H1 (cell line): ENCODE results near the gene MYO5B.

Experiments
- EP300 ChIP-seq, 2 experiments: IDR thresholded peaks; 1 replicate in 1 of 2; 2 replicates in 1 of 2; pipeline ENCODE4 v1.6.1; 2011 to 2012; ENCODE audit warnings: low read depth in 2 of 2, low read length in 2 of 2, mild to moderate bottlenecking in 2 of 2, borderline replicate concordance in 1 of 2, inconsistent platforms in 1 of 2, moderate library complexity in 1 of 2
- GABPA ChIP-seq: IDR thresholded peaks from 2 replicates; pipeline ENCODE4 v1.6.1; 2011; ENCODE audit warnings: mild to moderate bottlenecking, low read length, moderate library complexity, borderline replicate concordance; ENCODE audit not compliant: insufficient read depth
- MAFK ChIP-seq: IDR thresholded peaks from 2 replicates; pipeline ENCODE4 v1.6.1; 2012; ENCODE audit warnings: low read depth, mild to moderate bottlenecking, improper control_type of control experiment, low read length
- PHF8 ChIP-seq: fragments of 200-600 bp; sonication (generic); conservative IDR thresholded peaks from 2 replicates; pipeline ENCODE4 v1.7.1; 2012; ENCODE audit warnings: low read depth, mild to moderate bottlenecking, inconsistent platforms, low read length, moderate library complexity
- RAD21 ChIP-seq, 2 experiments: IDR thresholded peaks in 1 of 2; conservative IDR thresholded peaks in 1 of 2; 2 replicates each; pipeline ENCODE4 v1.6.1; 2011; ENCODE audit warnings: low read depth in 2 of 2, low read length in 2 of 2, improper control_type of control experiment in 1 of 2, inconsistent platforms in 1 of 2, mild to moderate bottlenecking in 1 of 2, moderate library complexity in 1 of 2
- SP2 ChIP-seq: IDR thresholded peaks from 2 replicates; pipeline ENCODE4 v1.6.1; 2012; ENCODE audit warnings: mild to moderate bottlenecking, low read length, inconsistent platforms
- TAF1 ChIP-seq: IDR thresholded peaks from 2 replicates; pipeline ENCODE4 v1.6.1; 2011; ENCODE audit warnings: mild to moderate bottlenecking, low read depth, low read length
- TF ChIP-seq, protein P1 (sequence below), 3 experiments: IDR thresholded peaks; 1 replicate in 2 of 3; 2 replicates in 1 of 3; pipeline versions ENCODE4 v1.5.1 to v1.6.1; 2011; ENCODE audit warnings: low read length in 3 of 3, mild to moderate bottlenecking in 3 of 3, inconsistent platforms in 2 of 3, low read depth in 1 of 3, moderate library complexity in 1 of 3; ENCODE audit not compliant: insufficient read depth in 1 of 3; ENCODE audit errors: control extremely low read depth in 1 of 3
- TF ChIP-seq, protein P2 (sequence below): IDR thresholded peaks from 2 replicates; pipeline ENCODE4 v1.6.1; 2012; ENCODE audit warnings: inconsistent platforms

DNA sequence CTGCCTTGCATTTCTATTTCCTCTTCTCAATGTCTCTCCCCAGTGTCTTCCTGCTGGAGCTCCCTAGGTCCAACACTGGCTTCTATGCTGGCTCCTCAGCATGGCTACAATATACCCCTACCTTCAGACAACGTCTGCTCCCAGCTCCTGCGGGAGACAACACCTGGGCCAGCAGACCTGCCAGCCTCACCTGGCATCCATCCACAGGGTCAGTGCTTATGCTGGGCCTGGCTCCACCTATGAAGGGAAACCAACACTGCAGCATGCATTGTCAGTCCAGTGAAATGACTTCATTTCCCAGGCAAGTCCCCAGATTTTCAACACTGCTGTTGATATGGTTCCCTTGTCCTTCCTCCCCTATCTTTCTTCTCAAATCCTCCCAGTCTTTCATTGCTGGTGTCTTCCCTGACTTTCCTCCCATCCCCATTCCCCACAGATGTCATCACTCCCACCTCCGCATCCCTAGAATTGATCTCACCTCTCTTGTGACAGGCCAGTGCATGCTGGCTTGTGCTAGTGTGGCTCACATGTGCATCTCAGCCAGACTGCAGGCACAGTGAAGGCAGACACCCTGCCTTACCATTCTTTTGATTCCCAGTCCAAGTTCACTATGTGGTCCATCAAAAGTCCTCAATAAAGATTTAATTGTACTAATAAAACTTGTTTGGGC is 98.0 kb downstream of the MYO5B start:
- no peak for TF ChIP-seq RAD21 (IDR thresholded peaks at IDR 0.05 in 1 of 2, conservative IDR thresholded peaks at IDR 0.05 in 1 of 2; ENCODE audit: low read depth in 2 of 2, low read length in 2 of 2)
- TF ChIP-seq, protein P1, sequence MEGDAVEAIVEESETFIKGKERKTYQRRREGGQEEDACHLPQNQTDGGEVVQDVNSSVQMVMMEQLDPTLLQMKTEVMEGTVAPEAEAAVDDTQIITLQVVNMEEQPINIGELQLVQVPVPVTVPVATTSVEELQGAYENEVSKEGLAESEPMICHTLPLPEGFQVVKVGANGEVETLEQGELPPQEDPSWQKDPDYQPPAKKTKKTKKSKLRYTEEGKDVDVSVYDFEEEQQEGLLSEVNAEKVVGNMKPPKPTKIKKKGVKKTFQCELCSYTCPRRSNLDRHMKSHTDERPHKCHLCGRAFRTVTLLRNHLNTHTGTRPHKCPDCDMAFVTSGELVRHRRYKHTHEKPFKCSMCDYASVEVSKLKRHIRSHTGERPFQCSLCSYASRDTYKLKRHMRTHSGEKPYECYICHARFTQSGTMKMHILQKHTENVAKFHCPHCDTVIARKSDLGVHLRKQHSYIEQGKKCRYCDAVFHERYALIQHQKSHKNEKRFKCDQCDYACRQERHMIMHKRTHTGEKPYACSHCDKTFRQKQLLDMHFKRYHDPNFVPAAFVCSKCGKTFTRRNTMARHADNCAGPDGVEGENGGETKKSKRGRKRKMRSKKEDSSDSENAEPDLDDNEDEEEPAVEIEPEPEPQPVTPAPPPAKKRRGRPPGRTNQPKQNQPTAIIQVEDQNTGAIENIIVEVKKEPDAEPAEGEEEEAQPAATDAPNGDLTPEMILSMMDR (IDR thresholded peaks at IDR 0.05; ENCODE audit: control extremely low read depth in 1 of 3, insufficient read depth in 1 of 3, low read depth in 1 of 3, low read length in 3 of 3): no peak
- no peak for TF ChIP-seq EP300 (IDR thresholded peaks at IDR 0.05; ENCODE audit: borderline replicate concordance in 1 of 2, low read depth in 2 of 2, low read length in 2 of 2)
- TF ChIP-seq MAFK: no peak
- TF ChIP-seq GABPA: no peak
- TF ChIP-seq SP2: no peak
- no peak for TF ChIP-seq TAF1
- TF ChIP-seq PHF8: no peak
- TF ChIP-seq, protein P2, sequence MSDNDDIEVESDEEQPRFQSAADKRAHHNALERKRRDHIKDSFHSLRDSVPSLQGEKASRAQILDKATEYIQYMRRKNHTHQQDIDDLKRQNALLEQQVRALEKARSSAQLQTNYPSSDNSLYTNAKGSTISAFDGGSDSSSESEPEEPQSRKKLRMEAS: no peak
